ENCODE data around the gene DOCK2. TPM values are rescaled to one million over a fixed set of nuclear protein-coding genes. Genes with fewer than 3 reads are reported as not detected.
"Not testable (repeated sequence)": the region's sequence is repeated elsewhere in the genome, so short reads cannot be mapped to it uniquely, and the experiment has no call there.

DOCK2 gene
- total RNA-seq, 1 experiment from 2014 or later = 2.2 TPM

DNA sequence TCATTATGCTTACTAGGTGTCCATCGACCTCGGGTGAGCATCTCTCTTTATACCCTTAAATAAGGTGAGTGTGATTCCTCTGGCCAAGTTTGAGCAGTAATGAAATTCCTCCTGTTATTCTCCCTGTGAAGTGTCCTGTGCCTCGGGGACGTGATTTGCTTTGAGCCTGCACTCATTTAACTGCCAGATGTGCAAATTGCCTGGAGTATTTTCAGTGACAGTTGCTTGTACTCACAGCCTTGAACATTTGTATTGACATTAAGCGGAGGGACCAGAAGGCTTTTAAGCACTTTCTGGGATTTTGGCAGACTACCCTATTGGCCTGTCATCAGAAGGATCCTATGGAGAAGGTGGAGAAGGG, 126.9 kb downstream of the DOCK2 start:
- Histone ChIP-seq H3K9me3 (ENCODE audit: low read depth, low read length, poor library complexity, severe bottlenecking) (no peaks in the 10 kb centered on the region), H3K27me3 (replicated peaks; ENCODE audit: insufficient read depth, low read depth, low read length, poor library complexity) (no peaks in the 10 kb centered on the region), H3K27ac (ENCODE audit: low read depth, low read length, poor library complexity, severe bottlenecking) (no peak overlapping the region), H3K4me3 (ENCODE audit: low read depth, low read length, poor library complexity, severe bottlenecking) (no peak overlapping the region), H3K36me3 (ENCODE audit: insufficient read depth, low read length, poor library complexity, severe bottlenecking) (no peaks in the 10 kb centered on the region), H3K4me1 (ENCODE audit: insufficient read depth, low read length, poor library complexity, severe bottlenecking) (peaks cover 7% of the 10 kb centered on the region)
- ChIA-PET POLR2A (ENCODE audit: low non-redundant PET) (no interaction called here), CTCF (no interaction called here)
- intact Hi-C loops (cut with micrococcal nuclease; ENCODE audit: unreplicated experiment) = no loop called here
- no peak for TF ChIP-seq EZH2 (IDR thresholded peaks at IDR 0.05; ENCODE audit: borderline replicate concordance, low read depth, low read length, poor library complexity, severe bottlenecking)
- TF ChIP-seq CTCF (conservative IDR thresholded peaks at IDR 0.05; ENCODE audit: low read depth, low read length) = no peak
- BruUV-seq (replicated peaks) = no TSS peak
- no peak for DNase-seq (ENCODE audit: low spot score)

DNA sequence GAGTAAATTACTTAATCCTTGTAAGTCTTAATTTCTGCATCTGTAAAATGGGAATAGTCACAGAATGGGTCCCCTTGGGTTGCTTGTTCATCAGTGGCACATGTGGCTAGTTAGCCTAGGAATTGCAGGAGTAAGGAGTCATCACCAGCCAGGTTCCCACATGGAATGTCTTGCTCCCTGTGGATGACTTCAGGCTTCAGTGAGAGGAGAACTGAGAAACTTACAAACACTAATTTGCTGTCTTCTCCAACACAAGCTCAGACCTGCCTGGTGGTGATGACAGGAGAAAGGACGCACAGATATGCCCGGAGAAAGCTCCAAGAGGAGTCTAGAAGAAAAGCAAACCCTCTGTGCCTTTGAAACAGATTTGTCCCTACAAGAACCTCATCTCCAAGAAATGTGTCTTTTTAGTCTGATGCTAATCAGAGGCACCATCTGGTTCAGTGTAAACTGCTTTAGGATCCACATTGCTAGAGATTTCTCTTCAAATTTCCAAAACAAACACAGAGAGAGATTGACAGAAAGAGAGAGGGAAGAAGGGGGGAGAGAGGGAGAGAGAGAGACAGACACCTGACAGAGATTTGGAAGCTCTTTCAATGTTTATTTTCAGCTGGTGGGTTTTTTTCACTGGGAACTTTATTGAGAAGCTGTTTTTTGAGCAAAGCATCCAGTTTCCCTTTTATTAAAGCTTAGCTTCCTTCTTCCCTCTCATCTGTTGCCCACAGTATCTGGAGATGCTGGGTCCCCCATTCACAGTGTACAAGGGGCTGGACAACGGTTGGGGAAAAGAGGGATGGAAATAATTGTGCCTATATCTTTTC, 128.3 kb downstream of the DOCK2 start:
- no TSS peak for BruUV-seq (replicated peaks)
- Histone ChIP-seq H3K4me1 (ENCODE audit: insufficient read depth, low read length, poor library complexity, severe bottlenecking) (peaks cover 7% of the 10 kb centered on the region), H3K9me3 (ENCODE audit: low read depth, low read length, poor library complexity, severe bottlenecking) (no peaks in the 10 kb centered on the region), H3K4me3 (ENCODE audit: low read depth, low read length, poor library complexity, severe bottlenecking) (no peak overlapping the region), H3K27ac (ENCODE audit: low read depth, low read length, poor library complexity, severe bottlenecking) (no peak overlapping the region), H3K27me3 (replicated peaks; ENCODE audit: insufficient read depth, low read depth, low read length, poor library complexity) (no peaks in the 10 kb centered on the region), H3K36me3 (ENCODE audit: insufficient read depth, low read length, poor library complexity, severe bottlenecking) (no peaks in the 10 kb centered on the region)
- no peak for DNase-seq (ENCODE audit: low spot score)
- CTCF ChIA-PET = no interaction called here
- intact Hi-C loops (cut with micrococcal nuclease; ENCODE audit: unreplicated experiment) = no loop called here
- POLR2A ChIA-PET (ENCODE audit: low non-redundant PET) = no interaction called here
- TF ChIP-seq EZH2 (IDR thresholded peaks at IDR 0.05; ENCODE audit: borderline replicate concordance, low read depth, low read length, poor library complexity, severe bottlenecking) (no peak), CTCF (conservative IDR thresholded peaks at IDR 0.05; ENCODE audit: low read depth, low read length) (no peak)

DNA sequence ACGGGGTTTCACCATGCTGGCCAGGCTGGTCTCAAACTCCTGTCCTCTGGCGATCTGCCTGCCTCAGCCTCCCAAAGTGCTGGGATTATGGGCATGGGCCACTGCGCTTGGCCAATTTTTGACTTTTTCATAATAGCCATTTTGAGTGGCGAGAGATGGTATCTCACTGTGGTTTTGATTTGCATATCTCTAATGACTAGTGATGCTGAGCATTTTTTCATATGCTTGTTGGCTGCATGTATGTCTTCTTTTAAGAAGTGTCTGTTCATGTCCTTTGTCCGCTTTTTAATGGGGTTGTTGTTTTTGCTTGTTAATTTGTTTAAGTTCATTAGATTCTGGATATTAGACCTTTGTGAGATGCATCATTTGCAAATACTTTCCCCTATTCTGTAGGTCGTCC, 129.9 kb downstream of the DOCK2 start:
- H3K27ac ChIP-seq (ENCODE audit: low read depth, low read length, poor library complexity, severe bottlenecking); DNase-seq (ENCODE audit: low spot score); H3K9me3 ChIP-seq (ENCODE audit: low read depth, low read length, poor library complexity, severe bottlenecking); BruUV-seq (replicated peaks); H3K27me3 ChIP-seq (replicated peaks; ENCODE audit: insufficient read depth, low read depth, low read length, poor library complexity); H3K4me1 ChIP-seq (ENCODE audit: insufficient read depth, low read length, poor library complexity, severe bottlenecking); POLR2A ChIA-PET (ENCODE audit: low non-redundant PET); CTCF ChIA-PET; intact Hi-C loops (cut with micrococcal nuclease; ENCODE audit: unreplicated experiment); H3K36me3 ChIP-seq (ENCODE audit: insufficient read depth, low read length, poor library complexity, severe bottlenecking); H3K4me3 ChIP-seq (ENCODE audit: low read depth, low read length, poor library complexity, severe bottlenecking): not testable (repeated sequence)

- H3K9me3 ChIP-seq (ENCODE audit: low read depth, low read length, poor library complexity, severe bottlenecking) = no peaks in the 10 kb centered on the region
- POLR2A ChIA-PET (ENCODE audit: low non-redundant PET) = no interaction called here
- intact Hi-C loops (cut with micrococcal nuclease; ENCODE audit: unreplicated experiment) = no loop called here
- H3K36me3 ChIP-seq (ENCODE audit: insufficient read depth, low read length, poor library complexity, severe bottlenecking) = no peaks in the 10 kb centered on the region
- no peaks in the 10 kb centered on the region for H3K4me1 ChIP-seq (ENCODE audit: insufficient read depth, low read length, poor library complexity, severe bottlenecking)
- no peak for TF ChIP-seq EZH2 (IDR thresholded peaks at IDR 0.05; ENCODE audit: borderline replicate concordance, low read depth, low read length, poor library complexity, severe bottlenecking)
- no peak for TF ChIP-seq CTCF (conservative IDR thresholded peaks at IDR 0.05; ENCODE audit: low read depth, low read length)
- BruUV-seq (replicated peaks) = no TSS peak
- H3K27me3 ChIP-seq (replicated peaks; ENCODE audit: insufficient read depth, low read depth, low read length, poor library complexity) = no peaks in the 10 kb centered on the region
- no peak overlapping the region for H3K27ac ChIP-seq (ENCODE audit: low read depth, low read length, poor library complexity, severe bottlenecking)
- no peak for DNase-seq (ENCODE audit: low spot score)
- CTCF ChIA-PET = no interaction called here
- H3K4me3 ChIP-seq (ENCODE audit: low read depth, low read length, poor library complexity, severe bottlenecking) = no peak overlapping the region
Observed at GRCh38 chr5:169767938-169768337, 130.9 kb downstream of the DOCK2 start.

All from A673 (cell line).